Fibroblast of peridontal ligament (primary cell): Measurements from ENCODE around the gene NRARP.

Source experiments
- DNase-seq: peaks from one replicate; pipeline ENCODE4 v3.0.0-alpha.2; 2010; ENCODE audit errors: extremely low read depth

Gene NRARP

DNA sequence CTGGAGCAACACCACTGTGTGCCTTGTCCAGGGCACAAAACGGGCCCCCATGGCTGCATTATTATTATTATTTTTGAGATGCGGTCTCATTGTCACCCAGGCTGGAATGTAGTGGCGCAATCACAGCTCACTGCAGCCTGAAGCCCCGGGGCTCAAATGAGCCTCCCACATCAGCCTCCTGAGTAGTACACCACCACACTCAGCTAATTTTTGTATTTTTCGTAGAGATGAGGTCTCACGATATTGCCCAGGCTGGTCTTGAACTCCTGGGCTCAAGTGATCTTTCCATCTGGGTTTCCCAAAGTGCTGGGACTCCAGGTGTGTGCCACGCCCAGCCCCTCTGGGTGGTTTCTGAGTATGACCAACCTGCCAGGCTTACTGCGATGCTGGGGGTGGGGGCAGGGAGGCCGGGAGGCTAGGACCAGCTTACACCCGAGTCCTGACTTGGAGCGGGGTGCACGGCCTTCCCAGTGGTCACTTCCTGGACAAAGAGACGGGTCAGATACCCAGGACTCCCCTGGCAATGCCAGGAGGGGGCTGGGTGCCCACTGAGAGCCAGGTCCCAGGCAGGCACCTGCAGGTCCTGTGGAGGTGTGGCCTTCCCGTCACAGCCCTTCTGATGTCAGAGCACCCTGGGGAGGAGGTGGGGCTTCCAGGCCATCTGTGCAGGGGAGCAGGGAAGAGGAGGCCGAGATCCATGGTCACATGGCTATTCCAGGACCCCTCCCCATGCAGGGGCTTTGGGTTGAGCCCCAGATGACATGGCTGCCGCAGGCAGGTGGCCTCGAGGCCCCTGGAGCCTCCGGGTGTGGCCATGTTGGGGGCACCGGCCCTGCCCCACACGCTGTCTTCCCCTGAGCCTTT lies 8.3 kb upstream of the NRARP start:
- no peak for DNase-seq

- DNase-seq, result no peak
Observed at GRCh38 chr9:137309368-137310188, 7.5 kb upstream of the NRARP start.

DNA sequence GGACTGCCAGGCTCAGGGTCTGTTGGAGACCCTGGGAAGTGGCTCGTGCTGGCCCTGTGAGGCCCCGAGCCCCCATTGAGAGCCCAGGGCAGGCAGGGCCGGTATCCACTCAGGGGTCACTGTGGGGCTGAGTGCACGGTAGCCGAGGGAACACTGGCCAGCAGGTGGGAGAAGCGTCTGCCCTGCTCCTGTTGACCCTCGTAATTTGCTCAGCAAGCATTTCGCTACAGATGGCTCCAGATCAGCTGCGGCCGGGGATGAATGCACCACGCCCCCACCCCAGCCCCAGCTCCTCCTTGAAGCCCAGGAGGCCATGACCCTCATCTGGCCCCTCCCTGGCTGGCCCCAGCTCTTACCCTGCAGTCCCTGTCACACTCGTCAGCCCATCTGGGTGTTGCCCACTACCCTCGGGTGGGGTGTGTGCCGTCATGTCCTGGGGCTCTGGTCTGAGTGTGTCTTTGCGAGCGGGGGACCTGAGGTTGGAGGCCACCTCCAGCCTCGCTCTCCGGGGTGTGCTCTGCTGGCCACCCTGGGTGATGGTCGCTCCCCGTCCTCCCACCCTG lies 6.1 kb upstream of the NRARP start:
- no peak for DNase-seq

DNA sequence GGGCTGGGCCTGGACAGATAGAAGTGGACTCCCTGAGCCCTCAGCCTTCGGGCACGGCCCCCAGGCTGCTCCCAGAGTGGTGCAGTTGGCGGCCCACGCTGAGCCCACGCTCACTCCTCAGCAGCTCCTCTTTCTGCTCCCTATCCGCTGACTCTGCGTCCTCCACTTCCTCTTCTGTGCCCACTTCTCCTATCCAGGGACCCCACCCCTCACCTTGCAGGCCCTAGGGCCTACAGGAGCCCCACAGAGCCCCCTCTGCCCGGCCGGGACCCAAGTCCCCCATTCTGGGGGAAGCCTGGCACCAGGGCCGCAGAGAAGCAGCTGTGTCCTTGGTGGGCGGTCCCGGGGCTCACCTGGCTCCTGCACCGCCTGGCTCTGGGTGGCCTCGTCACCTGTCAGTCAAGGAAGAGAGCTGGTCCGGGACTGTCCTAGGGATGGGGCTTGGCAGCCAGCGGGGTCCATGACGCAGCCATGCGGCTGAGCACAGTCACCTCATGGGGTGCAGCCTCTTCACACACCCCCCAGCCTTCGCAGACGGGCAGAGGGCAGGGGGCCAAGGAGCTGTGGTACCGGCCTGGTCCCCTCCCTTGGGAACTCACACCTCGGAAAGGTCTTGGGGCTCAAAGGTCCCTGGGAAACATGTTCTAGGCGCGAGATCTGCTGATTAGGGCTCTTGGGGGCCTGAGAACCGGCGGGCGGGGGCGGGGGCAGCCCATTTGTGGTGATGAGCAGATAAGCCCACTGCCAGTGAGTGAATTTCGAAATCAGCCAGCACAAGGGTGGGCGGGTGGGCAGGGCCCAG lies 5.4 kb upstream of the NRARP start:
- DNase-seq, result no peak

DNA sequence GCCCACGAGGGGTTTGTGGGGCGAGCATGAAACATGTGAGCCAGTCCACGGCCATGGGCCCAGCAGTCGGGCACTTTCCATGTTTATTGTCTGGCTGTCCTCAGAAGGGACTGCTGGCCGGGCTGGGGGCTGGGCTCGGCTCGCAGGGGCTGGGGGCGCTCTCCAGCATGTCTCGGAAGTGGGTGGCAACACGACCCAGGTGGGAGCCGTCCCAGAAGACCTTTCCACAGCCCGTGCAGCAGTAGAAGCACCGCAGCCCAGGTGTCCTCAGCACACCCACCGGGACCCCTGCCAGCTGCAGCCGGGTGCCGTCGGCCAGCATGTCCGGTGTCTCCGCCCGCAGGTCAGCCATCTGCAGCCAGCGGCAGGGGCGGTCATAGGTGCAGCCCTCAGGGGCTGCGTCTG lies 4.8 kb upstream of the NRARP start:
- no peak for DNase-seq

- no peak for DNase-seq
Observed at GRCh38 chr9:137306066-137306849, 4.2 kb upstream of the NRARP start.

DNA sequence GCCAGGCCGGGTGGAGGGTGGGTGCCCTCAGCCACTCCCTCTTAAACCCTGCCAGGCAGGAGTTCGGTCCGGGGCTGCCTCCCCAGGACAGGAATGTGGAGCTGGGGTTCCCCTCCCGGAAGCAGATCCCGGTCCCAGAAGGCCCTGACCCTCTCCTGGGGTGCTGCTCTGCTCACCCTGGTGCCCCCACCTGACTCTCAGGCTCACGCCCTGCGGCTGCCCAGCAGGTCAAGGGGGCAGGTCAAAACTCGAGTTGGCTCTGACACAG lies 3.7 kb upstream of the NRARP start:
- no peak for DNase-seq

DNA sequence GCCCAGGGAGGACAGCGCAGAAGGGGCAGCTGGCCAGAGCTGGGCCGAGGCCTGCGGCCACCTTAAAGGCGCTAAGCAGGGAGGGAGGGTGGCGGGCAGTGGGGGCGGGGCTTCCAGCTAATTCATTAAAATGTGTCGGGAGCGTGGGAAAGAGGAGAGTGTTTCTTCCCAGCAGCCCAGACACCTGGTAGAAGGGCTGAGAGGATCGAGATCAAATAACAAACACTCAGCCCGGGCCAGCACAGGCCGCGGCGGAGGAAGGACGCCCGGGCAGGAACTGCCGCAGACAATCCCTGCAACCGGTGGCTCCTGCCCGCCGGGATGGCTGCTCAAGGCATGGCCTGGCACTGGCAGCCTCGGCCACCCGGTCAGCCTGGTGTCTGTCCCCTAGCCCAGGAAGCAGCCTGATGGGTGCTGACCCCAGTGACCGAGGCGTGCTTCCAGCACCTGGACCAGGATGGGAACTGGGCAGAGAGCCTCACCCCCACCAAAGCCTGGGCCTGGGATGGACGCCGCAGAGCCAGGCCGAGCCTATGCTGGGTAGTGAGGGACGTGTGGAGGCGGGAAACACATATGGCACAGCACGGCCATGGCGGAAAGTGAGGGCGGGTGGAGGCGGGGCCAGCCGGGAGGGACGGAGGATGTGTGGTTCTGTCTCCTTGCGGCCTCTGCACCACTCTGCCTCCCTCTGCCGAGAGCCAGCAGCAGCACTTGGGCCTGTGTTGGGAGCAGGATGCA lies 3.2 kb upstream of the NRARP start:
- DNase-seq, result no peak

DNA sequence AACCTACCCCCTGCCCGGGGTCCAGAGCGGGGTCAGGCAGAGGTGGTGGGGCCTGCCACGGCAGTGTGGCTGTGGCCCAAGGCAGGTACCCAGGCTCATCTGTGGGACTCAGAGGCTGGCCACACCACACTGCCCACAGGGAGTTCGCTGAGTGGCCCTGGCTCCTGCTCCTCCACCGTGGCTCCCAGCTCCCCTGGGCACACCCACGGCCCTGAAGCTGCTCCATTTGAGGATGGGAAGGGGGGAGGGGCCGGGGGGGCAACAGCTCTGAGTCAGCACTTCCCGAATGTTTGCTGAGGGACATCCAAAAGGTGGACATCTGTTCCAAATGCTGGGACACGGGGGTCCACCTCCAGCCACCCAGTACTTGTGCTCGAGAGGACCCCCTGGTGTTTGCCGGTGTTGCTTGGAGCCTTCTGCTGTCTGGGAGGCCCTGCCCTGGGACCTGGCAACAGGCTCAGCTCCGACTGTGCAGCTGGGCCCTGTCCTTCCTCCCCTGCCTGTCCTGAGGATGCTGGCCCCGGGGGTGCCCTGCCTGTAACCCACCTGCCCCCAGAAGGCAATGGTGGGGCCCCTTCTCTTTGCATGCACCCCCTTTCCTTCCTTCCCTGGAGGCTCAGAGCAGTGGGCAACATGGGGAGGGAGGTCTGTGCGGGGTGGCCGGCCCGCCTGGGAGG lies 2.5 kb upstream of the NRARP start:
- no peak for DNase-seq

DNA sequence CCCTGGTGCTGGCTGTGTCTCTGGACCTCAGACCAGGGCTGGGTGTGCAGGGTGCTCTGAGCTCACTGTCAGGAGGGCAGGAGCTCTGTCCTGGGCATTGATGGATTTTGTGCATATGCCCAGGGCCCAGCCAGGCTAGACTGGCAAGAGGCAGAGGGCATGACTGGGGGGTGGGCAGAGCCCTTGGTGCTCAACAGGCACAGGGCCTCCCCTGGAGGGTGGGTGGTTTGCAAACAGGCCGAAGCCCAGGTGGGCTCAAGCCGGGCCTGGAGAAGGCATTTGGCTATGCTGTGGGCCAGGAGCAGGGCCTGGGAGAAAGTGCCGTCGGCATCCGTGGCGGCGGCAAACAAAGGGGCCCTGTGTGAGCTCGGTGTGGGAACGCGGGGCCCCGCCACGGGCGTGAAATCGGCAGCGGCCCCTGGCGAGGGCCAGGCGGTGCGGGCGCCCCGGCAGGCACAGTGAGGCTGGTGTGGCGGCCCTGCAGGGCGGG lies 1.9 kb upstream of the NRARP start:
- DNase-seq, result no peak

- no peak for DNase-seq
Observed at GRCh38 chr9:137303151-137303892, 1.3 kb upstream of the NRARP start.

- DNase-seq, result no peak
Observed at GRCh38 chr9:137302449-137303150, 529 bp upstream of the NRARP start.

GRCh38 chr9:137301081-137301947 lies 757 bp downstream of the NRARP start:
- no peak for DNase-seq

DNA sequence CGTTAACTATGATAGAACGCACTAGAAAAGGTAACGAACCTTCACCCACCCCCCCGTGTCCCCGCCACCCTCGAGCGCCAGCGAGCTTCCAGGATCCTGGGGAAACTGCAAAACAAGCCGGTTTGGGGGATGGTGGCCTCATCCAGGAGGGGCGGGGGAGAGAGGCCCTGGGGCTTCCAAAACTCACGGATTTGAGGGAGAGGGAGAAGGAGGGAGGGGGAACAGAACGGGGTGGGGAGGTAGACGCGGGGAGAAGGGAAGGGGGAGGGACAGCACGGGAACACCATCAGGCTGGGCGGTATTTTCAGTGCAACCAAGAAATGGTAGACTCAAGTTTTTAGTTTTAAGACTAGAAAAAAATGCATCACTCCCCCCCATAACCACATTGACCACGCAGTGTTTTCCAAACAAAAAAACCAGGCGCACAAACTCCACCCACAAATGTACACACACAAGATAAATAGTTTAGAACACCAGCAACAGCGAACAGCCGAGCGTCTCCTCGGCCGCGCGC lies 1.4 kb downstream of the NRARP start:
- DNase-seq, result no peak

DNA sequence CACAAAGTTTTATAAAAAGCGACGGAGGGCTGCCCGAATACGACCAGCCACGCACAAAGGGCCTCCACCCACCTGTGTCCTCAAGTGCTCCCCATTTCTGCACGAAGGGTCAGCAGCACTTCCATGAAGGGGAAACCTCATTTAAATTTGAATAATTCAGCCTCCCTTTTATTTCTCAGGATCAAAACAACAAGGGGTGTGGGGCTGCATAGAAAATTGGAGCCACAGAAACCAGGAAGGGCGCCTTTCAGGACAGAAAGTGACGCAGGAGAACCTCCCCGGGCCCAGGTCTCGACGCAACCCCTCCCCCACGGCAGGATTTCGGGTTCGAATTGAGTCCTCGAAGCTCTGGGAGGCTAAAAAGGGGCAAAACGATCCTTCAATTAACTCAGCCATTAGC lies 2.1 kb downstream of the NRARP start:
- DNase-seq, result no peak

GRCh38 chr9:137299203-137299565 lies 2.9 kb downstream of the NRARP start:
- DNase-seq, result no peak

DNA sequence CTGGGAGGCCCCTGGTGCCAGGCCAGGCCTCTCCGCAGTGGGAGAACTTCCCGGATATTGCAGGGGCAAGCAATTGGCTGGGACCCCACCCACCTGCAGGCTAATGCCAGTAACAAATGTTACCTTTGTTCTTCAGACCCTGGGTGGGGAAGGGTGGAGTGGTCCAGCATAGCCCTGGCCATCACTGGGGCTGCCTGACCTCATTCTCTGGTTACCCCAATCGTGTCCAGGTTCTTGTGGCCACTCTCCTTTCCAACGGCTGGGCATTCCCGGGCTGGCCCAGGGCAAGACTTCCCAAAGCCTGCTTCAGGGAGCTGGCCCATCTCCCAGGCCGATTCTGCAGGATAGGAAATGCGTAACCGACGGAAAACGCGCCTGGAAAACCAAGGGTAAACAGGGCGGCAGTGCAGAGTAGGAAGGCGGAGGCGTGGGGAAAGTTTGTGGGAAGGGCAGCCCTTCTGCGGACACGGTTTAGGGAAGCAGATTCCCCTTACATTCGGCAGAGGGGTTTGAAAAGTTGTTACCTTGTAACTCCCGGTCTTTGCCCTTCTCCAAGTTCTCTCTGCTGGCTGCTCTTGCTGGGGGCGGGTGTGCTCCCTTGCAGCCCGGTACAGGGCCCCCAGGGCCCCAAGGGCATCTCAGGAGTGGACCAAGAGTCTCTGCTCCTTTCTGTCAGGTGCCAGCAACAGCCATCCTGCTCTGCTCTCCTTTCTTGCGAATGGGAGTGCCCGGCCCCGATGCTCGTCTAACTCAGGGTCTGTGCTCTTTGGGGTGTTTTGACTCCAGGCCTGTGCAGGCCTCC lies 3.5 kb downstream of the NRARP start:
- DNase-seq, result no peak
